ENCODE measurements around the gene DIPK2B. TPM values are rescaled to one million over a fixed set of nuclear protein-coding genes. Genes with fewer than 3 reads are reported as not detected.
A peak's percentile ranks its signal among the peaks of the same experiment; 100 is the strongest.

Gene DIPK2B
- total RNA-seq, 2 experiments from 2014 or later = not detected

DNA sequence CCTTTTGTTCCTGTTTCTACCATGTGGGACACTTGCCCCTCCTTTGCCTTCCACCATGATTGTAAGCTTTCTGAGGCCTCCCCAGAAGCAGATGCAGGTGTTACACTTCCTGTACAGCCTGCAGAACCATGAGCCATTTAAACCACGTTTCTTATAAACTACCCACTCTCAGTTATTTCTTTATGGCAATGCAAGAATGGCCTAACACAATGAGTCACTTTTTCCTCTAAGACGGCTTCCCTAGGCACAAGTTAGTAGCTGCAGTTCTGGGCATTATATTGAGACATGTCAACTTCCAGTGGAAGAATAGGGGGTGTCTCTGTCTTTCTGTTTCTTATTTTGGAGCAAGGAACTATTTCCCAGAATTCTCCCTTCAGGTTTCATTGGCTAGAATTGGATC lies 32.9 kb upstream of the DIPK2B start:
- intact Hi-C loops (cut with DNase I, micrococcal nuclease) = no loop called here
- no peak for DNase-seq
- Histone ChIP-seq H3K36me3 (ENCODE audit: insufficient read depth, low read length) (no peaks in the 10 kb centered on the region), H3K27ac (ENCODE audit: low read depth in 1 of 2, low read length in 2 of 2) (no peak overlapping the region), H3K9me3 (ENCODE audit: control insufficient read depth in 1 of 2, insufficient read depth in 1 of 2, low read length in 2 of 2) (no peaks in the 10 kb centered on the region), H3K4me1 (ENCODE audit: insufficient read depth, low read length) (peaks cover 12% of the 10 kb centered on the region), H3K27me3 (ENCODE audit: control insufficient read depth in 1 of 2, insufficient read depth in 2 of 2, low read length in 2 of 2) (no peaks in the 10 kb centered on the region), H3K4me3 (ENCODE audit: low read length) (no peak overlapping the region)
- Mint-ChIP-seq H3K9me3 (no peaks in the 10 kb centered on the region), H3K27me3 (no peaks in the 10 kb centered on the region), H3K27ac (no peak overlapping the region), H3K36me3 (ENCODE audit: low read depth) (no peaks in the 10 kb centered on the region), H3K4me3 (no peak overlapping the region), H3K4me1 (ENCODE audit: low read depth) (peaks cover 22% of the 10 kb centered on the region)
- ATAC-seq (ENCODE audit: poor library complexity) = no peak
- POLR2A ChIA-PET = no interaction called here
- CTCF ChIA-PET = no interaction called here
- TF ChIP-seq, protein P1, sequence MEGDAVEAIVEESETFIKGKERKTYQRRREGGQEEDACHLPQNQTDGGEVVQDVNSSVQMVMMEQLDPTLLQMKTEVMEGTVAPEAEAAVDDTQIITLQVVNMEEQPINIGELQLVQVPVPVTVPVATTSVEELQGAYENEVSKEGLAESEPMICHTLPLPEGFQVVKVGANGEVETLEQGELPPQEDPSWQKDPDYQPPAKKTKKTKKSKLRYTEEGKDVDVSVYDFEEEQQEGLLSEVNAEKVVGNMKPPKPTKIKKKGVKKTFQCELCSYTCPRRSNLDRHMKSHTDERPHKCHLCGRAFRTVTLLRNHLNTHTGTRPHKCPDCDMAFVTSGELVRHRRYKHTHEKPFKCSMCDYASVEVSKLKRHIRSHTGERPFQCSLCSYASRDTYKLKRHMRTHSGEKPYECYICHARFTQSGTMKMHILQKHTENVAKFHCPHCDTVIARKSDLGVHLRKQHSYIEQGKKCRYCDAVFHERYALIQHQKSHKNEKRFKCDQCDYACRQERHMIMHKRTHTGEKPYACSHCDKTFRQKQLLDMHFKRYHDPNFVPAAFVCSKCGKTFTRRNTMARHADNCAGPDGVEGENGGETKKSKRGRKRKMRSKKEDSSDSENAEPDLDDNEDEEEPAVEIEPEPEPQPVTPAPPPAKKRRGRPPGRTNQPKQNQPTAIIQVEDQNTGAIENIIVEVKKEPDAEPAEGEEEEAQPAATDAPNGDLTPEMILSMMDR (IDR thresholded peaks at IDR 0.05) = no peak

DNA sequence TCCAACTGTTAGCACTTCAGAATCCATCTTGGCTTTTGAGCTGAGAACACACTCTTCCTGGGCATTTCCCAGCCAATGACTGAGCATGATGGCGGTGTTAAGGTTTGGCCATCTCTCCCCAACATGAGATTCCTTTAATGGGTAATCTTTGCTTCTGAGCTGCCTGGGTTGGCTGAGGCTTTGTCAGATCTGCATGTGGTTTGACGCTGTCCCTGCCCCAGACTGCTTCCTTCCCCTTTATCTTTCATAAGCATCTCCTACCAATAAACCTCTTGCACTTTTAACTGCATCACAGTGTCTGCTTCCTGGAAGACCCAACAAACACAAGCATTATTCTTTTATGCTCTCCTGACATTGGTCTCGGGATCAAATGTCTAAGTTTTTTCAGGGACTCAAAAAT lies 31.5 kb upstream of the DIPK2B start:
- peak in 8 of 14 experiments; percentile 1 to 60 (median 7) for DNase-seq
- Histone ChIP-seq H3K27ac (ENCODE audit: low read depth in 1 of 2, low read length in 2 of 2) (no peak overlapping the region), H3K9me3 (ENCODE audit: control insufficient read depth in 1 of 2, insufficient read depth in 1 of 2, low read length in 2 of 2) (no peaks in the 10 kb centered on the region), H3K27me3 (ENCODE audit: control insufficient read depth in 1 of 2, insufficient read depth in 2 of 2, low read length in 2 of 2) (no peaks in the 10 kb centered on the region), H3K4me3 (ENCODE audit: low read length) (no peak overlapping the region), H3K4me1 (ENCODE audit: insufficient read depth, low read length) (peaks cover 12% of the 10 kb centered on the region), H3K36me3 (ENCODE audit: insufficient read depth, low read length) (no peaks in the 10 kb centered on the region)
- peak; percentile 91 for ATAC-seq (ENCODE audit: poor library complexity)
- Mint-ChIP-seq H3K27ac (peak overlapping the region; percentile 57), H3K27me3 (no peaks in the 10 kb centered on the region), H3K4me1 (ENCODE audit: low read depth) (peaks cover 22% of the 10 kb centered on the region), H3K9me3 (no peaks in the 10 kb centered on the region), H3K36me3 (ENCODE audit: low read depth) (no peaks in the 10 kb centered on the region), H3K4me3 (peak overlapping the region; percentile 2)
- intact Hi-C loops (cut with DNase I, micrococcal nuclease) = no loop called here
- CTCF ChIA-PET = no interaction called here
- POLR2A ChIA-PET = no interaction called here
- TF ChIP-seq, protein P1 (IDR thresholded peaks at IDR 0.05) = no peak

DNA sequence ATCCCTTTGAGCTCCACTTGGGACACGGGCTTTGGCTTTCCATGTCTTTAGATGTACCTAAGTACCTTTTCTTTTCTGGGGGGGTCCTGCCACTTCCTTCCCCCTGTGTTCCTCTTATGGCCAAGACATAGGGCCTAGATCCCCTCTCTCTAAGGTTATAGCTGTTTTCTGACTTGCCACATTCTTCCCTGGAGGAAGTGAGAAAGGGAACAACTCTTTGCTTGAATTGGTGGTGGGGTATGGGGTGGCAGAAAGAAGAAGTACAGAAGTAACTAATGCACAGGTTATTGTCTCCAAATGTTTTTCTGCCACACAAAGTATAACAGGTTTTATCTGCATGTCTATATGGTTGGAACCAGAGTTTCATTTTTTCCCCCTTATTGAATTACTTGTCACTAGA lies 29.7 kb upstream of the DIPK2B start:
- TF ChIP-seq, protein P1 (IDR thresholded peaks at IDR 0.05) = no peak
- intact Hi-C loops (cut with DNase I, micrococcal nuclease) = no loop called here
- Mint-ChIP-seq H3K9me3 (no peaks in the 10 kb centered on the region), H3K4me1 (ENCODE audit: low read depth) (peaks cover 22% of the 10 kb centered on the region), H3K27me3 (no peaks in the 10 kb centered on the region), H3K36me3 (ENCODE audit: low read depth) (no peaks in the 10 kb centered on the region), H3K27ac (no peak overlapping the region), H3K4me3 (no peak overlapping the region)
- Histone ChIP-seq H3K36me3 (ENCODE audit: insufficient read depth, low read length) (no peaks in the 10 kb centered on the region), H3K9me3 (ENCODE audit: control insufficient read depth in 1 of 2, insufficient read depth in 1 of 2, low read length in 2 of 2) (no peaks in the 10 kb centered on the region), H3K4me3 (ENCODE audit: low read length) (no peak overlapping the region), H3K4me1 (ENCODE audit: insufficient read depth, low read length) (peaks cover 12% of the 10 kb centered on the region), H3K27ac (ENCODE audit: low read depth in 1 of 2, low read length in 2 of 2) (no peak overlapping the region), H3K27me3 (ENCODE audit: control insufficient read depth in 1 of 2, insufficient read depth in 2 of 2, low read length in 2 of 2) (no peaks in the 10 kb centered on the region)
- POLR2A ChIA-PET = no interaction called here
- no peak for ATAC-seq (ENCODE audit: poor library complexity)
- CTCF ChIA-PET = no interaction called here
- peak in 1 of 14 experiments; percentile 4 for DNase-seq
